Stimulated activated CD8-positive, alpha-beta memory T cell treated with anti-CD3 and anti-CD28 coated beads, Interleukin-12 subunit alpha, Interleukin-12 subunit beta, amount 100 ng/mL, for 24 hours (primary cell): ENCODE results near the gene WDR41.
A peak's percentile ranks its signal among the peaks of the same experiment; 100 is the strongest.
"Not testable (repeated sequence)": the region's sequence is repeated elsewhere in the genome, so short reads cannot be mapped to it uniquely, and the experiment has no call there.

Experiments
- DNase-seq: peaks from one replicate; pipeline ENCODE4 v3.0.0-alpha.2; 2020; ENCODE audit errors: extremely low read depth

WDR41 gene, protein sequence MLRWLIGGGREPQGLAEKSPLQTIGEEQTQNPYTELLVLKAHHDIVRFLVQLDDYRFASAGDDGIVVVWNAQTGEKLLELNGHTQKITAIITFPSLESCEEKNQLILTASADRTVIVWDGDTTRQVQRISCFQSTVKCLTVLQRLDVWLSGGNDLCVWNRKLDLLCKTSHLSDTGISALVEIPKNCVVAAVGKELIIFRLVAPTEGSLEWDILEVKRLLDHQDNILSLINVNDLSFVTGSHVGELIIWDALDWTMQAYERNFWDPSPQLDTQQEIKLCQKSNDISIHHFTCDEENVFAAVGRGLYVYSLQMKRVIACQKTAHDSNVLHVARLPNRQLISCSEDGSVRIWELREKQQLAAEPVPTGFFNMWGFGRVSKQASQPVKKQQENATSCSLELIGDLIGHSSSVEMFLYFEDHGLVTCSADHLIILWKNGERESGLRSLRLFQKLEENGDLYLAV

GRCh38 chr5:77491783-77492652 lies at the start of gene WDR41:
Gene WDR41, minus strand, starts transcription at chr5:77492316. Its CDS starts 96 bp downstream, at chr5:77492220.
- peak; percentile 63 for DNase-seq

DNA sequence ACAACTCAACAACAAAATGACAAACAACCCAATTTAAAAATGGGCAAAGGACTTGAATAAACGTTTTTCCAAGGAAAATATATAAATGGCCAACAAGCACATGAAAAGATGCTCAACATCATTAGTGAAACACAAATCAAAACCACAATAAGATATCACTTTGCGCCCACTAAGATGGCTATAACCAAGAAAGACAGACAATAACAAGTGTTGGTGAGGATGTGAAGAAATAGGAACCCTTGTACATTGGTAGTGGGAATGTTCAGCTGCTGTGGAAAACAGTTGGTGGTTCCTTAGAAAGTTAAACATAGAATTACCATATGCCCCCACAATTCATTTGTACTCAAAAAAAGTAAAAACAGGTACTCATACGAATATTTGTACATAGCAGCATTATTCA lies 39.2 kb upstream of the WDR41 start:
- no peak for DNase-seq

DNA sequence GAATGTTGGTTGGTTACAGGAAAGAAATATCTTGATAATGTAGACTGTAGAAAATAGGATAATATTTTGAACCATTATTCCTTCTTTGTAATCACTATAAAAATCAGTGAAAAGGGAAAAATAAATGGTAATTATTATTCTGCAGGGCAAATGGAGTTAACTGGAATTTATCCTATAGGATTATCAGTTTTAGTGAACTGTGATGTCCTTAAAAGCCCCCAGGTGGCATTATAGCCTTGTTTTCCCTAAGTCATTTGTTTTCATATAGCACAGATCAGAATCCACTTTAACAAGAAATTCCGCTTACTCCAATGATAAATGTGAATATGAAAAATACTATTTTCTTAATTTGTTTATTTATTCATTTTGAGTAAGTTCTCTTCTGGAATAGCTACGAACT lies 26.2 kb upstream of the WDR41 start:
- DNase-seq: no peak

DNA sequence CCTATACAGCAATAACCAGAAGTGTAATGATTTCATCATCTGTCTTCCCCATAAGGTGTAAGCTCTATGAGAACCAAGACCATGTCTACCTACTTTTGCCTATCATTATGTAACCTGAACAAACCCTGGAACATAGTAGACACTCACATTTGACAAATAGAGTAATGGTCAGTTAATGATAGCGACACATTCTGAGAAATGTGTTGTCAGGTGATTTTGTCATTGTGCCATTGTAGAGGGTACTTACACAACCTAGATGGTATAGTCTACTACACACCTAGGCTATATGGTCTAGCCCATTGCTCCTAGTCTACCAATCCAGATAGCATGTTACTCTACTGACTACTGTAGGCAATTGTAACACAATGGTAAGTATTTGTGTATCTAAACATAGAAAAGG lies 22.3 kb upstream of the WDR41 start:
- no peak for DNase-seq

DNA sequence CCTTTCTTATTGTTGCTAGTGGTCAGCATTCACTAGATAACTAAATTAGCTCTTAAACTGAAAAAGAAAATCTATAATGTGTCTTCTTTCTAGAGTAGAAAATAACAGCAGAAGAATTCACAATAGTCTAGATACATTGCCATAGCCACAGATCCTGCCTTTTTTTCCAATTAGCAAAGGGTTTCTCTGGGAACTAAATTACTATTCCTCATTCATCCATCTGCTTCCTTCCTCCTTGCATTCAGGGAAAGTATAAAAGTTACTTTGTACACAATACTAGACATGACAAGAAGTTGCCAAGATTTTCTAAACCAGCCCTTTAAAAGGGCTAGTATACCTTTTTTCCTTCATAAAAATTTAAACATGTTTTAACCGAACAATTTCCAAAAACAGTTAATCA lies 21.2 kb upstream of the WDR41 start:
- no peak for DNase-seq

DNA sequence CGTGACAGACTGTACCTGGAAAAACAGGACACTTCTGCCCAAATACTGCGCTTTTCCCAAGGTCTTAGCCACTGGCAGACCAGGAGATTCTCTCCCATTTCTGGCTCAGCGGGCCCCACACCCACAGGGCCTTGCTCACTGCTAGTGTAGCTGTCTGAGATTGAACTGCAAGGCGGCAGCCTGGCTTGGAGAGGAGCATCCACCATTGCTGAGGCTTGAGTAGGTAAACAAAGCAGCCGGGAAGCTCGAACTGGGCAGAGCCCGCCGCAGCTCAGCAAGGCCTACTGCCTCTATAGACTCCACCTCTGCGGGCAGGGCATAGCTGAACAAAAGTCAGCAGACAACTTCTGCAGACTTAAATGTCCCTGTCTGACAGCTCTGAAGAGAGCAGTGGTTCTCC lies 9.0 kb upstream of the WDR41 start:
- not testable (repeated sequence) for DNase-seq

GRCh38 chr5:77499973-77500372 lies 7.9 kb upstream of the WDR41 start:
- DNase-seq: no peak

- DNase-seq: no peak
Measured at GRCh38 chr5:77499441-77499840, 7.3 kb upstream of the WDR41 start.

GRCh38 chr5:77498952-77499351 lies 6.8 kb upstream of the WDR41 start:
- no peak for DNase-seq

DNA sequence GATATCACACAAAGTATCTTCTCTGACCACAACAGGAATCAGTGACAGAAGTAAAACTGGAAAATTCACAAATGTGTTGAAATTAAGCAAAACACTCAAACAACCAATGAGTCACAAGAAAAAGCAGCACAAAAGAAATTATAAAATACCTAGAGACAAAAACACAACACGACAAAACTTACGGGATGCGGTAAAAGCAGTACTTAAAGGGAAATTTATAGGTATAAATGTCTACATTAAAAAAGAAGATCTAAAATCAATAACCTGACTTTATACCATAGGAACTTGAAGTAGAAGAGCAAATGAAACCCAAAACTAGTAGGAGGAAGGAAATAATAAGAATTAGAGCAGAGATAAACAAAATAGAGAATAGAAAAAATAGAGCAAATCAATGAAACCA lies 2.8 kb upstream of the WDR41 start:
- DNase-seq: no peak

DNA sequence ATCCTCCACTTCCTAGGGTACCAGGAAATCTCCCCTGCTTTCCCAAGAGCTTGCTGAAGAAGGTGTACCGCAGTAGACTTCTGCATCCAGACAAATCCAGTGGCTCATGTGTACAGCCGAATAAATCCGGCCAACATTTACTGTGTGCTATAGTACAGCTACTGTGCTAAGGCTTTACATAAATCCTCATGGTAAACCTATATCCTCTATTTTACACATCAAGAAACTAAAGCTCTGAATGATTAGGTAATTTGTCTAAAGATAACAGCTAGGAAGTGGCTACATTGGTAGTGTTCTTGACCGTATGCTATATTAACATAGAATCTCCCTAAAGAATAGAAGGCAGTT lies 511 bp upstream of the WDR41 start:
- DNase-seq: no peak

- DNase-seq: not testable (repeated sequence)
Measured at GRCh38 chr5:77490741-77491344, 1.3 kb downstream of the WDR41 start.

DNA sequence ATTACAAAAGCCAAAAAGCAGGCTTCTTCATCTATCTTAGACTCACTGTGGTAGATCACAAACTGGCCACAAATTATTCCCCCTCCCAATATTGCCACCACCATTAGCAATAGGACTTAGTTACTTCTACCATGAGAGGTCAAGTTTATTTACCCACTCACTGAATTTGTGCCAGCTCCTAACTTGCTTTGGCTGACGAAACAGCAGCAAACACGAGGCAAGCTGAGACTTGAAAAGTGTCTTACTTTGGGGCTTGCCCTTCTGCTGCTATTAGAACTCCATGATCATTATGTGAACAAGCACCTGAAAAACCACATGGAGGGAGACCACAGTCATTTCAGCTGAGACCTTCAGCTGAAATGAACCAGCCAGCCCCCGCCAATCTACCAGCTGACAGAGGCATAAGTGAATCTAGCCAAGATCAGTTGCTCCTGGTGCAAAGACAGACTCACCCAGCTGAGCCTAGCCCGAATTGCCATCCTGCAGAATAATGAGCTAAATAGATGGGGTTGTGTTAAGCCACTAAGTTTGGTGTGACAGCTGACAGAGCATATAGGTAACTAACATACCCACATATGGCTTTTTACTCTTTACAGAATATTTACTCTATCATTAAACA lies 5.7 kb downstream of the WDR41 start:
- no peak for DNase-seq

DNA sequence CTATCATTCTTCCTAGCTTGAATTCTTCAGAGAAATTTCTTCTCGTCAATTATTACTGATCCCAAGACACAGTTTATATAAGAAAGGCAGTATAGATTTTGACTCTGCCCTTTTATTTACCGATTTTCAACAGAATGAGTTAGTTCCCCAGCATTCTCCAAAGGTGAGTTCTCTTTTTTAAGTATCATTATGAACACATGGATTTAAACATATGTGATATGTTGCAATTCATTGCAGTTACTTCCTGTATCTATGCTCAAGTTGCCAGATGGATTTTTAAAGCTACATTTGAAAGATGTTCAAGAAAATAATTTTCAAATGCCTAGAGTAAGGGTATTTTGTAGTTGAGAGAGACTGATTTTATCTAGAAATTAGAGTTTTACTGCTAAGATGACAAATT lies 8.4 kb downstream of the WDR41 start:
- no peak for DNase-seq

GRCh38 chr5:77475041-77475440 lies 17.1 kb downstream of the WDR41 start:
- not testable (repeated sequence) for DNase-seq

- DNase-seq: not testable (repeated sequence)
Measured at GRCh38 chr5:77468875-77469274, 23.2 kb downstream of the WDR41 start.

DNA sequence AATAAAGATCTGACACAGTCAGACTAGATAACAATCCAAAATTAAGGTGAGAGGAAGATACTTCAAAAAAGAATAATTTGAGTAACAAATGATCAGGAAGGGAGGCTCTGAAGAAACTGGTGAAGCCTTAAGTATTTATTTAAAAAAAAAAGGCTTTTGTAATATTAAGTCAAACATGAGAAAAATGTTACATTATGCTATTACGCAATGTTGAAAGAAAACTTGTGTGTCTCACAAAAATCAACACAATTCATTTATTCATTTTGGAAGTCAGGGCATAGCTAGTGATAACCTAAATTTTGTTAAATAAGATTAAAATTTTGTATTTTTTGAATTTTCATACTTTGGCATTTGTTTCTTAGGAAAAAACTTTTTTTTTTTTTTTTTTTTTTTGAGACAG lies 28.2 kb downstream of the WDR41 start:
- no peak for DNase-seq

DNA sequence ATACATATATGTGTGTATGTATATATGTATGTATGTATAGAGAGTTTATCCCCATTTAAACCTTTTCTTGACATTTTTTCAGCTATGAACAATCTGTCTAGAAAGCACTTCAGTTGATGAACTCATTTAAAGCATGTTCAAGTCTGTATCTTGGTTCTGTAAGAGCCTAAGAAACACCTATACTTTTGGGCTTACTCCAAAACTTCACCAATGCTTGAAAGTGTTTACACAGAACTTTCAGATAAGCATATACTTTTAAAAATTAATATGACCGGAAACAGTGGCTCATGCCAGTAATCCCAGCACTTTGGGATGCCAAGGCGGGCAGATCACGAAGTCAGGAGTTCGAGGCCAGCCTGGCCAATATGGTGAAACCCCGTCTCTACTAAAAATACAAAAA lies 30.8 kb downstream of the WDR41 start:
- no peak for DNase-seq

- no peak for DNase-seq
Measured at GRCh38 chr5:77454123-77454522, 38.0 kb downstream of the WDR41 start.

DNA sequence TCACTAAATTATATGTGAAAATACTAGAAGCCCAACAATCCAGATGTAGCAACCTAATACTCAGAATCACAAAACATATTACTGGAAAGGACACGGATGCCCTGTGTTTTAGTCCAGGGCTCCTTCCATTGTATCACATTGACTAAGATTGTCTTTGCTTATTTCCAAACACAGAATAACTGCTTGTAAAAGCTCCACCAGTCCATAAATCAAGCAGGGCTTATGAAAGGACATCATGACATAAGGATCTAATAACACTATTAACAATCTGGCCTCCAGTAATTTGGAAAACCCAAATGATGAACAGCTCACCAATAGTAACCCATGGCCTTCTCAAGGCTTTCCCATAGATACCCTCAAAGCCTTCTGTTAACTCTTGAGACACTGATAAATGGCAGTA lies 39.8 kb downstream of the WDR41 start:
- no peak for DNase-seq

GRCh38 chr5:77449981-77450380 lies 42.1 kb downstream of the WDR41 start:
- no peak for DNase-seq

DNA sequence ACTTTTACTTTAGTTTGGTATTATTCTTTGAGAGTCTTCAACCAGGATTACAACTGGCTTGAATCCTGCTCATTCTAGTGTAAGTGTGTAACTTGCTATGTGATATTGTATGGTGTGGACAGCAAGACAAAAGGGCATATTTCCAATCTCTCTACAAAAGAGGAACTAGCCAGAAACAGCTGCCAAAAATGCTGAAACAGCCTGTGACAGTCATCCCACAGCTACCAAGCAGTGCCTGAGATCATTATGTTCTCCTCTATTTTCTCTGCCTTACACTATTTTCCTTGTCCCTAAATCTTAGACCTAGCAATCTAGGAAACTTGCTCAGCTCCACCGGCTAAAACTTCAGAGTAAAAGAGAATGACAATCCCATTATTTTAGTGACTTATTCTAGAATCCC lies 42.8 kb downstream of the WDR41 start:
- no peak for DNase-seq
